Common myeloid progenitor, CD34-positive (primary cell): ENCODE data around the gene BHMT.

Source experiments
- CTCF ChIA-PET: fragments of 350-600 bp; sonication (Branson Sonifier 250); formaldehyde crosslinking; loops from one replicate; lab custom pipeline; 2021; ENCODE audit warnings: antibody characterized with exemption; lab: Charles Lee
- POLR2A ChIA-PET: fragments of 350-600 bp; sonication (Branson Sonifier 250); formaldehyde crosslinking; loops from one replicate; lab custom pipeline; 2021; ENCODE audit warnings: antibody characterized with exemption; lab: Charles Lee
- DNase-seq, 3 donors: peaks; one replicate each; pipeline versions ENCODE4 v3.0.0 to v3.0.0-alpha.2; 2013
- H3K27ac ChIP-seq, 2 experiments: 1 replicate in 1 of 2; 2 replicates in 1 of 2; pipeline ENCODE4 v1.7.0; 2013; ENCODE audit warnings: inconsistent platforms in 2 of 2, low read length in 2 of 2, mild to moderate bottlenecking in 2 of 2, low read depth in 1 of 2, moderate library complexity in 1 of 2; ENCODE audit not compliant: severe bottlenecking in 2 of 2, insufficient read depth in 1 of 2, poor library complexity in 1 of 2
- H3K27me3 ChIP-seq, 5 experiments: replicated peaks in 2 of 5; 1 replicate in 3 of 5; 2 replicates in 2 of 5; pipeline versions ENCODE4 v1.6.1 to v1.7.0; 2013; ENCODE audit warnings: low read length in 4 of 5, mild to moderate bottlenecking in 2 of 5, moderate library complexity in 2 of 5, inconsistent platforms in 1 of 5; ENCODE audit not compliant: insufficient read depth in 5 of 5, control insufficient read depth in 4 of 5
- H3K36me3 ChIP-seq, 4 experiments: 1 replicate in 2 of 4; 2 replicates in 2 of 4; pipeline versions ENCODE4 v1.6.1 to v1.7.0; 2013; ENCODE audit warnings: low read length in 3 of 4, control low read depth in 1 of 4, mild to moderate bottlenecking in 1 of 4; ENCODE audit not compliant: control insufficient read depth in 4 of 4, insufficient read depth in 4 of 4
- H3K4me1 ChIP-seq, 4 experiments: 1 replicate in 3 of 4; 2 replicates in 1 of 4; pipeline versions ENCODE4 v1.6.1 to v1.7.1; 2013; ENCODE audit warnings: low read length in 3 of 4, mild to moderate bottlenecking in 3 of 4, control low read depth in 1 of 4, inconsistent platforms in 1 of 4, moderate library complexity in 1 of 4; ENCODE audit not compliant: control insufficient read depth in 4 of 4, insufficient read depth in 4 of 4; ENCODE audit errors: control extremely low read depth in 1 of 4
- H3K4me3 ChIP-seq, 7 experiments: 1 replicate in 4 of 7; 2 replicates in 3 of 7; pipeline versions ENCODE4 v1.5.1 to v1.7.0; 2013; ENCODE audit warnings: mild to moderate bottlenecking in 7 of 7, low read length in 6 of 7, moderate library complexity in 6 of 7, inconsistent platforms in 2 of 7, low read depth in 2 of 7, control low read depth in 1 of 7; ENCODE audit not compliant: insufficient read depth in 4 of 7, control insufficient read depth in 1 of 7; ENCODE audit errors: extremely low read depth in 1 of 7
- H3K9me3 ChIP-seq, 5 experiments: 1 replicate in 4 of 5; 2 replicates in 1 of 5; pipeline versions ENCODE4 v1.6.1 to v1.7.1; 2013; ENCODE audit warnings: low read length in 4 of 5, mild to moderate bottlenecking in 2 of 5, inconsistent platforms in 1 of 5, low read depth in 1 of 5, moderate library complexity in 1 of 5; ENCODE audit not compliant: control insufficient read depth in 4 of 5, insufficient read depth in 2 of 5; ENCODE audit errors: control extremely low read depth in 1 of 5
- whole genome bisulfite sequencing: methylation state at CpG from one replicate; pipeline ENCODE4 v1.1.5; 2013; ENCODE audit not compliant: insufficient coverage; 5-methylcytosine and 5-hydroxymethylcytosine counted together

Gene BHMT

GRCh38 chr5:79111960-79112702 is 522 bp downstream of the BHMT start:
- H3K4me1 ChIP-seq, result peaks cover 5 to 17% (median 16%) of the 10 kb centered on the region in 4 experiments
- H3K27ac ChIP-seq, result no peak overlapping the region
- H3K4me3 ChIP-seq, result peak overlapping the region in 3 of 7 experiments; percentile 23 to 52 (median 46)
- CTCF ChIA-PET, result no interaction called here
- 13% methylated on average over 24 of the region's 39 CpGs for WGBS
- no peaks in the 10 kb centered on the region for H3K9me3 ChIP-seq
- no peaks in the 10 kb centered on the region for H3K36me3 ChIP-seq
- H3K27me3 ChIP-seq, result peaks cover 16 to 44% (median 23%) of the 10 kb centered on the region in 5 experiments
- POLR2A ChIA-PET, result no interaction called here
- peak in 1 of 3 donors; percentile 10 for DNase-seq

GRCh38 chr5:79112703-79113058 is 1.1 kb downstream of the BHMT start:
- no peaks in the 10 kb centered on the region for H3K36me3 ChIP-seq
- H3K27me3 ChIP-seq, result peaks cover 16 to 44% (median 23%) of the 10 kb centered on the region in 5 experiments
- peaks cover 3 to 11% (median 11%) of the 10 kb centered on the region in 4 experiments for H3K4me1 ChIP-seq
- H3K4me3 ChIP-seq, result no peak overlapping the region
- no peak for DNase-seq
- no peaks in the 10 kb centered on the region for H3K9me3 ChIP-seq
- H3K27ac ChIP-seq, result no peak overlapping the region
- 91% methylated on average over 5 of the region's 5 CpGs for whole genome bisulfite sequencing
- POLR2A ChIA-PET, result no interaction called here
- CTCF ChIA-PET, result no interaction called here

DNA sequence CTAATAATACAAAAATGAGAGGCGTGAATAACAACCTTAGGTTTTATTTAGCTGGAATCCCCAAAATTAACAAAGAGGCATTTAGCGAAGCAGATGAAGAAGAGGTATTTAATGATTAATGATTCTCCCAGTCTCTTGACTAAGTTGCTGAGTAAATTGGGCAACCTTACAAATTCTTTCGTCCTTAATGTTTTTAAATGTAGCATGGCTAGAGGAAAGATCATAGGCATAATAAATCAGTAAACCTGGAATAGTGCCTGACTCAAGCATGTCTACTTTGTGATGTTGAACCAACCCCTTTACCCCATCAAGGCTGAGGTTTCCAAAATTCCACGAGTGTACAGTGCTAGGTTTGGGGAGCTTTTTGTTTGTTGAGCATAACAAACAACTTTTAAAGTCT is 7.9 kb downstream of the BHMT start:
- H3K36me3 ChIP-seq, result no peaks in the 10 kb centered on the region
- H3K4me1 ChIP-seq, result peaks cover 0 to 6% (median 0%) of the 10 kb centered on the region in 4 experiments
- H3K9me3 ChIP-seq, result no peaks in the 10 kb centered on the region
- H3K4me3 ChIP-seq, result no peak overlapping the region
- no peak for DNase-seq
- H3K27ac ChIP-seq, result no peak overlapping the region
- ChIA-PET CTCF (interaction anchor here (1.1 to 1.9 kb wide), 2 partner anchors 13 to 14 kb away, joined by 4 to 6 read pairs; no protein-coding TSS in a partner anchor), POLR2A (no interaction called here)
- H3K27me3 ChIP-seq, result peaks cover 0 to 4% (median under 1%) of the 10 kb centered on the region in 5 experiments
- 100% methylated on average over 2 of the region's 4 CpGs for WGBS

- Histone ChIP-seq H3K9me3 (no peaks in the 10 kb centered on the region), H3K36me3 (no peaks in the 10 kb centered on the region), H3K27me3 (no peaks in the 10 kb centered on the region), H3K4me3 (no peak overlapping the region), H3K4me1 (peaks cover 0 to 6% (median 0%) of the 10 kb centered on the region in 4 experiments), H3K27ac (no peak overlapping the region)
- WGBS, result no CpG with 5 or more reads among the region's 4 CpGs
- DNase-seq, result peak in 1 of 3 donors; percentile 10
- ChIA-PET CTCF (interaction anchor here (1.9 to 2.3 kb wide), 2 partner anchors 13 kb away, joined by 6 read pairs; no protein-coding TSS in a partner anchor), POLR2A (no interaction called here)
Measured at GRCh38 chr5:79120221-79120620, 8.6 kb downstream of the BHMT start.

DNA sequence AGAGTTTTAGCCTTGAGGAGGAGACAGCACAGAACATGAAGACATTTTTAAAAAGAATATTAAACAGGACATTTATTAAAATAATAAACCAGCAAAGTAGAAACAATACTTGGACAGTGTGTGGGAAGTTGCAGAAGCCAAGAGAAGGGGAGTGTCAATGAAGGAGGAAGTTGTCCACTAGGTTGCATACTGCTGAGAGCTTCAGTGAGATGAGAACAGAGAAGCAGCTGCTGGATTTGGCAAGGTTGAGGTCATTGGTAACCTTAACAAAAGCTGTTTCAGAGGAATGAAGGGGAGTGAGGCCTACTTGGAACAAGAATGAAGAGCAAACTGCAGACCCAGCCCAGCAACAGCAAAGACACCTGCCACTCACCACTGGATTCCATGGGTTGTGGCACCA is 11.4 kb downstream of the BHMT start:
- Histone ChIP-seq H3K27me3 (no peaks in the 10 kb centered on the region), H3K27ac (no peak overlapping the region), H3K4me3 (no peak overlapping the region), H3K4me1 (peaks cover 0 to 6% (median 0%) of the 10 kb centered on the region in 4 experiments), H3K9me3 (no peaks in the 10 kb centered on the region), H3K36me3 (no peaks in the 10 kb centered on the region)
- POLR2A ChIA-PET, result no interaction called here
- DNase-seq, result peak in 1 of 3 donors; percentile 16
- CTCF ChIA-PET, result interaction anchor here (1.3 to 1.4 kb wide), 2 partner anchors 16 to 99 kb away, joined by 3 read pairs; no protein-coding TSS in a partner anchor

DNA sequence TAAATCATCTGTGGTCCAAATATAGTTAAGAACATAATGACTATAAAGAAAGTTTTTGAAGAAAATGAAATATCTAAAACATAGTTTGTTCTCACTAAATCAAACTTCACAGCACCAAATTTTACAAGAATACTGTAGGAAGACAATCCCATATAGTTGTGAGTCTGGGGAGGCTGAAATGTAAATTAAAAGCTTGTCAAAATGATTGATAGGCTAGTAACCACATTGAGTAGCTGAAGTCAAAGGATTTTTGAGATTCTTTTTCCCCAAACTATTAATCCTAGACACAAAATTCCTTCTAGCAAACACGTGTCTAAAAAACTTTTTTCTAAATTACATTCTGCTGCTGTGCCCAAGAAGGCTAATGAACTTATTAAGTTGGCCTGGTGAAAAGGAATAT is 13.0 kb downstream of the BHMT start:
- no CpG with 5 or more reads among the region's 1 CpG for WGBS
- H3K27me3 ChIP-seq, result no peaks in the 10 kb centered on the region
- no peak overlapping the region for H3K4me3 ChIP-seq
- peaks cover 0 to 6% (median 0%) of the 10 kb centered on the region in 4 experiments for H3K4me1 ChIP-seq
- no peaks in the 10 kb centered on the region for H3K9me3 ChIP-seq
- DNase-seq, result no peak
- CTCF ChIA-PET, result interaction anchor here (12.4 kb wide), 1 partner anchor 101 kb away, joined by 277 read pairs; no protein-coding TSS in a partner anchor
- H3K27ac ChIP-seq, result no peak overlapping the region
- no peaks in the 10 kb centered on the region for H3K36me3 ChIP-seq
- POLR2A ChIA-PET, result no interaction called here

- ChIA-PET CTCF (interaction anchor here (1.8 to 12.4 kb wide), 2 partner anchors 14 to 107 kb away, joined by 4 to 277 read pairs; no protein-coding TSS in a partner anchor), POLR2A (no interaction called here)
Measured at GRCh38 chr5:79130781-79131180, 19.2 kb downstream of the BHMT start.

More at GRCh38 chr5:79130781-79131180, 19.2 kb downstream of the BHMT start:
- H3K27ac ChIP-seq, result no peak overlapping the region
- no peaks in the 10 kb centered on the region for H3K27me3 ChIP-seq
- DNase-seq, result no peak
- WGBS, result 90% methylated on average over 2 of the region's 6 CpGs
- no peaks in the 10 kb centered on the region for H3K36me3 ChIP-seq
- no peaks in the 10 kb centered on the region for H3K9me3 ChIP-seq
- peaks cover 6 to 12% (median 12%) of the 10 kb centered on the region in 4 experiments for H3K4me1 ChIP-seq
- H3K4me3 ChIP-seq, result no peak overlapping the region
